ENCODE results near the gene DSTN.

DSTN gene

DNA sequence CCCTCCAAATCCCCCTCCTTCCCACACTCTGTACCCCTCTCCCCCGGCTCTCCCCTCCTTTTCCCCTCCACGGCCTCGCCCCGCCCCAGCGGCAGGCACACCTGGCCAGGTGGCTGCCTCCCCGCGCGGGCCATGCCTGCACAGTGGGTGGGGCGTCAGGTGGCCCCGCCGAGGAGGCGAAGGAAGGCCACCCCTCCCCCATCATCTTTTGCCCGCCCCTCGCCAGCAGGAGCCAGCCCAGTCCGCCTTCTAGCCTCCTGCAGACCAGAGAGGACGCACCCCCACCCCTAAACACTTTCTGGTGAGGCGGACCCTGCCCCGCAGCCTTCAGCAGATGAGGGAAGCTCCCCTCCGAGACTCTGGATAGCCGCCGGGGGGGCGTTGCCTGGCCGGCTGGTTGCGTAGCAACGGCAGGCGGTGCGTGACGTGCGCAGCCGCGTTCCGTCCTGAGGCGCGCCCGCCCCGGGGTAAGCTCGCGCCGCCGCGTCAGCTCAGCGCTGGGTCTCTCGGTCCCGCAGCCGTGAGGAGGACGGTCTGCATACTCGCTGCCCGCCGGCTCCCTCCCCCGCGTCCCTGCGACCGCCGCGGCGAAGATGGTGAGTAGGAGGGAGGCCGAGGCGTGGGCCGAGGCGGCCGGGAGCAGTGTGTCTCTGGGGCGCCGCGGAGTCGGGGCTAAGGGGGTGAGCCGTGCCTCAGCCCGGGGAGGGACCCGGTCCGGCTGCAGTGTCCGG lies at the start of gene DSTN:
Gene DSTN (plus strand): TSS at position 460 of the 731 bp plus-strand sequence. CDS start 134 bp downstream, at position 594.
- no peaks in the 10 kb centered on the region for H3K9me3 ChIP-seq (ENCODE audit: insufficient read depth, low read depth, low read length)
- H3K27me3 ChIP-seq (ENCODE audit: insufficient read depth, low read length, poor library complexity, severe bottlenecking) = no peaks in the 10 kb centered on the region
- no peaks in the 10 kb centered on the region for H3K9me2 ChIP-seq (replicated peaks; ENCODE audit: low read depth, low read length)
- H3K4me1 ChIP-seq (ENCODE audit: insufficient read depth, low read length, poor library complexity, severe bottlenecking) = peaks cover 29% of the 10 kb centered on the region
- H3K79me2 ChIP-seq (ENCODE audit: insufficient read depth, low read length) = peaks cover 44% of the 10 kb centered on the region
- peak within 1 kb of the TSS; percentile 70 for H3K9ac ChIP-seq (ENCODE audit: low read depth, low read length, poor library complexity, severe bottlenecking)
- no peaks in the 10 kb centered on the region for H3K36me3 ChIP-seq (ENCODE audit: insufficient read depth, low read length)
- H2AFZ ChIP-seq (ENCODE audit: low read length) = peak within 1 kb of the TSS; percentile 98
- TF ChIP-seq, protein P1, sequence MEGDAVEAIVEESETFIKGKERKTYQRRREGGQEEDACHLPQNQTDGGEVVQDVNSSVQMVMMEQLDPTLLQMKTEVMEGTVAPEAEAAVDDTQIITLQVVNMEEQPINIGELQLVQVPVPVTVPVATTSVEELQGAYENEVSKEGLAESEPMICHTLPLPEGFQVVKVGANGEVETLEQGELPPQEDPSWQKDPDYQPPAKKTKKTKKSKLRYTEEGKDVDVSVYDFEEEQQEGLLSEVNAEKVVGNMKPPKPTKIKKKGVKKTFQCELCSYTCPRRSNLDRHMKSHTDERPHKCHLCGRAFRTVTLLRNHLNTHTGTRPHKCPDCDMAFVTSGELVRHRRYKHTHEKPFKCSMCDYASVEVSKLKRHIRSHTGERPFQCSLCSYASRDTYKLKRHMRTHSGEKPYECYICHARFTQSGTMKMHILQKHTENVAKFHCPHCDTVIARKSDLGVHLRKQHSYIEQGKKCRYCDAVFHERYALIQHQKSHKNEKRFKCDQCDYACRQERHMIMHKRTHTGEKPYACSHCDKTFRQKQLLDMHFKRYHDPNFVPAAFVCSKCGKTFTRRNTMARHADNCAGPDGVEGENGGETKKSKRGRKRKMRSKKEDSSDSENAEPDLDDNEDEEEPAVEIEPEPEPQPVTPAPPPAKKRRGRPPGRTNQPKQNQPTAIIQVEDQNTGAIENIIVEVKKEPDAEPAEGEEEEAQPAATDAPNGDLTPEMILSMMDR (conservative IDR thresholded peaks at IDR 0.05; ENCODE audit: low read length) = no peak
- TF ChIP-seq EZH2phosphoT487 (IDR thresholded peaks at IDR 0.05; ENCODE audit: borderline replicate concordance) = no peak
- peak within 1 kb of the TSS; percentile 91 for H3K4me2 ChIP-seq (ENCODE audit: low read depth, low read length, poor library complexity, severe bottlenecking)
- no peaks in the 10 kb centered on the region for H3F3A ChIP-seq (ENCODE audit: low read depth)
- peak within 1 kb of the TSS; percentile 73 for H3K4me3 ChIP-seq (ENCODE audit: low read length, poor library complexity, severe bottlenecking)
- peaks cover 33% of the 10 kb centered on the region for H4K20me1 ChIP-seq (ENCODE audit: insufficient read depth, low read length, poor library complexity, severe bottlenecking)

DNA sequence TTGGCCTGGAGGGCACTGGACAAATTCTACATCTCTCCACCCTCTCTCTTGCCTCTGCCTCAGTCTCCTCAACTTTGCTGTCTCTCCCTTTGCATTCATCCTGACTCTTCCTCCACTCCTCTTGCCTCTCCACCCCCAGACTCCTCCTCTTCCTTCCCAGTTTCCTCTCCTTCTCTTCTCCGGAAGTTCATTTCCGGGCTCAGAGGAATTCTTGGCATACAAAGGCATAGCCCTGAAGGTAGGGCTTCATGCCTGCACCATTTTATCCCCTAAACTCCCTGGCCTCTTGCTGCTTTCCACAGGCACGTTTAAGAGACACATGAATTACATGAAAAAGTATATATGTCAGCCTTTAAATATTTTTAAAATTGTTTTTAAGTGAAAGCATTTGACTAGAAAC lies 49.3 kb upstream of the DSTN start:
- H3K79me2 ChIP-seq (ENCODE audit: insufficient read depth, low read length) = no peaks in the 10 kb centered on the region
- H3K27me3 ChIP-seq (ENCODE audit: insufficient read depth, low read length, poor library complexity, severe bottlenecking) = no peaks in the 10 kb centered on the region
- H3F3A ChIP-seq (ENCODE audit: low read depth) = no peaks in the 10 kb centered on the region
- no peaks in the 10 kb centered on the region for H3K9me3 ChIP-seq (ENCODE audit: insufficient read depth, low read depth, low read length)
- no peak overlapping the region for H2AFZ ChIP-seq (ENCODE audit: low read length)
- no peak overlapping the region for H3K9ac ChIP-seq (ENCODE audit: low read depth, low read length, poor library complexity, severe bottlenecking)
- TF ChIP-seq, protein P1 (conservative IDR thresholded peaks at IDR 0.05; ENCODE audit: low read length) = no peak
- no peak for TF ChIP-seq EZH2phosphoT487 (IDR thresholded peaks at IDR 0.05; ENCODE audit: borderline replicate concordance)
- H3K4me2 ChIP-seq (ENCODE audit: low read depth, low read length, poor library complexity, severe bottlenecking) = no peak overlapping the region
- no peaks in the 10 kb centered on the region for H3K36me3 ChIP-seq (ENCODE audit: insufficient read depth, low read length)
- peaks cover 5% of the 10 kb centered on the region for H3K4me1 ChIP-seq (ENCODE audit: insufficient read depth, low read length, poor library complexity, severe bottlenecking)
- H3K9me2 ChIP-seq (replicated peaks; ENCODE audit: low read depth, low read length) = no peaks in the 10 kb centered on the region
- no peak overlapping the region for H3K4me3 ChIP-seq (ENCODE audit: low read length, poor library complexity, severe bottlenecking)
- no peaks in the 10 kb centered on the region for H4K20me1 ChIP-seq (ENCODE audit: insufficient read depth, low read length, poor library complexity, severe bottlenecking)

DNA sequence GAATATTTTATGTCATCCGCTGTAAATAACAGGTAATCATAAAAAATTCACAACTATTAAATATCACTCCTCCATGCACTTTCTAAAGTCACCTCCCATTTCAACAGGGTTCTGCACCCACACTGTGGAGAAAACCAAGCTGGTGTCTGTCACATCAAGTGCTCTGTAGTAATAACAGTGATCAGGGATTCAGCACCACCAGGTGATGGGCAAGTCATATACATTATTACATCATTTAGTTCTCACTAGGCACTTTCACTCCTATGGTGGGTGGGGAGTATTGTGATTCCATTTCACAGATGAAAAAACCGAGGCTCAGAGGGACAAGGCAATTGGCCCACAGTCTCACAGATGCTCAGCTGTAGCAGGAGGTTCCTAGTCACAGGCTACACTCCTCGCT lies 47.3 kb upstream of the DSTN start:
- Histone ChIP-seq H4K20me1 (ENCODE audit: insufficient read depth, low read length, poor library complexity, severe bottlenecking) (no peaks in the 10 kb centered on the region), H3K4me2 (ENCODE audit: low read depth, low read length, poor library complexity, severe bottlenecking) (no peak overlapping the region), H3K9ac (ENCODE audit: low read depth, low read length, poor library complexity, severe bottlenecking) (no peak overlapping the region), H3K27me3 (ENCODE audit: insufficient read depth, low read length, poor library complexity, severe bottlenecking) (no peaks in the 10 kb centered on the region), H3K79me2 (ENCODE audit: insufficient read depth, low read length) (no peaks in the 10 kb centered on the region), H3K36me3 (ENCODE audit: insufficient read depth, low read length) (no peaks in the 10 kb centered on the region), H3F3A (ENCODE audit: low read depth) (no peaks in the 10 kb centered on the region), H3K4me1 (ENCODE audit: insufficient read depth, low read length, poor library complexity, severe bottlenecking) (peaks cover 5% of the 10 kb centered on the region), H2AFZ (ENCODE audit: low read length) (no peak overlapping the region), H3K9me3 (ENCODE audit: insufficient read depth, low read depth, low read length) (no peaks in the 10 kb centered on the region), H3K4me3 (ENCODE audit: low read length, poor library complexity, severe bottlenecking) (no peak overlapping the region), H3K9me2 (replicated peaks; ENCODE audit: low read depth, low read length) (no peaks in the 10 kb centered on the region)
- no peak for TF ChIP-seq EZH2phosphoT487 (IDR thresholded peaks at IDR 0.05; ENCODE audit: borderline replicate concordance)
- TF ChIP-seq, protein P1 (conservative IDR thresholded peaks at IDR 0.05; ENCODE audit: low read length) = no peak

Measured in Loucy (cell line).